H1 (cell line): Measurements from ENCODE around the gene ID2. TPM values are rescaled to one million over a fixed set of nuclear protein-coding genes. Genes with fewer than 3 reads are reported as not detected.

Experiments
- BACH1 ChIP-seq: IDR thresholded peaks from 2 replicates; pipeline ENCODE4 v1.6.1; 2012; ENCODE audit warnings: low read length, improper control_type of control experiment
- BRCA1 ChIP-seq: IDR thresholded peaks from 2 replicates; pipeline ENCODE4 v1.6.1; 2012; ENCODE audit warnings: low read depth, low read length, improper control_type of control experiment
- MAFK ChIP-seq: IDR thresholded peaks from 2 replicates; pipeline ENCODE4 v1.6.1; 2012; ENCODE audit warnings: low read depth, mild to moderate bottlenecking, improper control_type of control experiment, low read length
- polyA plus RNA-seq, 7 experiments: library from polyadenylated mRNA; depleted of rRNA in 3 of 7; stranded (reverse) in 5 of 7; unstranded in 2 of 7; fragments of >200 nt in 5 of 7; fragments of 200-250 nt in 2 of 7; gene quantifications; 1 replicate in 5 of 7; 2 replicates in 1 of 7; 4 replicates in 1 of 7; pipeline versions ENCODE4 v1.2.1 to v1.2.3, GENCODE V29; 2011 to 2013; ENCODE audit warnings: missing spikeins in 2 of 7, mixed read lengths in 2 of 7
- total RNA-seq: library from RNA; stranded (reverse); fragmentation: NEBNext Ultra II Directional; extraction: Animal tissue kit (Norgen Biotek cat#: 25700); gene quantifications from 2 replicates; pipeline ENCODE4 v1.2.1, GENCODE V29; 2021

Gene ID2
- total and polyA plus RNA-seq, 2 of the 8 experiments (the other 6 are each of a cell fraction or from before 2014, with no cell fraction given), result 36.7 to 214 TPM

DNA sequence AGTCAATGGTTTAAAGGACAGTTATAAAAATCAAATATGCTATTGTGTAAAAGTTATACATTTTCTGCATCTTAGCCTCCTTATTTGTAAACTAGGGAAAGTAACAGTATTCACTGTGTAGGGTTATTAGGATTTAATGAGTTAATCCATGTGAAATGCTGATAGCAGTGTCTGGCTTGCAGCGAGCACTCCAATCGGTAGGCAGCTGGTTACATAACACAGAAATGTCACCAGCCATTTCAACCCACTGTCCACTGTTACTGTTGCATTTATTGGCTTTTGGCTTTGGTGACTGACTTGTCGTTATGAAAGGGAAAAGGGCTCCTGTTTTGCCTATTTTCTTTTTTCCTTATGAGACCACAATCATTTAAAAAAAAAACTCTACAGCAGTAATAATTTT lies 38.9 kb downstream of the ID2 start (continued):
- no peak for TF ChIP-seq BACH1
- no peak for TF ChIP-seq MAFK
- no peak for TF ChIP-seq BRCA1
